Keratinocyte (primary cell): ENCODE results near the gene GAB4.

Experiments used
- CTCF ChIP-seq, 3 experiments: IDR thresholded peaks in 1 of 3; conservative IDR thresholded peaks in 1 of 3; optimal IDR thresholded peaks in 1 of 3; 2 replicates in 2 of 3; 3 replicates in 1 of 3; pipeline versions ENCODE3 to v1.5.1; 2011; ENCODE audit warnings: low read length in 3 of 3, mild to moderate bottlenecking in 3 of 3, moderate library complexity in 2 of 3, control low read depth in 1 of 3, inconsistent platforms in 1 of 3; ENCODE audit not compliant: insufficient read depth in 2 of 3; ENCODE audit errors: extremely low read depth in 1 of 3
- EZH2 ChIP-seq: IDR thresholded peaks from one replicate; pipeline ENCODE4 v1.6.1; 2012; ENCODE audit warnings: inconsistent platforms, mild to moderate bottlenecking, low read length, moderate library complexity

- TF ChIP-seq CTCF (optimal IDR thresholded peaks at IDR 0.05 in 1 of 3, IDR thresholded peaks at IDR 0.05 in 1 of 3, conservative IDR thresholded peaks at IDR 0.05 in 1 of 3; ENCODE audit: extremely low read depth in 1 of 3, insufficient read depth in 2 of 3, low read length in 3 of 3) (no peak), EZH2 (no peak)
Measured at GRCh38 chr22:16987822-16988221, 20.2 kb downstream of the GAB4 start.
